ENCODE results near the gene MAN2B1. TPM values are rescaled to one million over a fixed set of nuclear protein-coding genes. Genes with fewer than 3 reads are reported as not detected.
A peak's percentile ranks its signal among the peaks of the same experiment; 100 is the strongest.

Gene MAN2B1
- total and polyA plus RNA-seq, 2 of the 13 experiments (the other 11 are each of a cell fraction or from before 2014, with no cell fraction given) = 23.6 to 23.8 TPM

DNA sequence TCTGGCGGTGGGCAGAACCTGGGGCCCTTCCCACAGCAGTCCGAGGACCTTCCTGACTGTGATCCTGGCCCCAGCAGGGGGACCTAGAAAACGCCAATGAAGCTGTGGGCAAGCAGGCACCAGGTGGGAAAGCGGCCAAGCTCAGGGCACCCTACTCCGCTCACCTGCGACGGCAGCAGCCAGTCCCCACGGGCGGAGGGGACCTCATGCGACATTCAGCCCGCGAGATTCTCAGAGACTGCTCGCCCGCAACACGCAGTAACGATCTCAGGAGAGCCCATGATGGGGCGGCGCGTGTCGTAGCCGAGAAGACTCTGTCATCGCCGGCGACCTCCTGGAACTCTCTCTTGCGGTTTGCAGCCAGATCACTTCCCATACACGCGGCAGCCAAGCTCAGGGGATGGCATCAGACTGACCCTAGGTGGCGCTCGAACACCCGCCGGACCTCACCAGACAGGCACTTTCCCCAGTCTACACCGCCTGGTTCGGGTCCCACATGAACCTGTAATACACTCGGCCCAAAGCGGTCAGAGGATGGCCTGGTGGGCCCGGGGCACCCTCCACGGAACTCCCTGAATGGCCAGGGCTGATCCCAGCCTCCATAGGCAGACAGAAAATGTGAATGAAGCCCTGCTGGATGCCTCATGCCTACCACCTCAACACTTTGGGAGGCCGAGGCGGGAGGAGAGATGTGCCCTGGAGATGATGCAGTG is 26.5 kb downstream of the MAN2B1 start (continued):
- TF ChIP-seq, protein P1, sequence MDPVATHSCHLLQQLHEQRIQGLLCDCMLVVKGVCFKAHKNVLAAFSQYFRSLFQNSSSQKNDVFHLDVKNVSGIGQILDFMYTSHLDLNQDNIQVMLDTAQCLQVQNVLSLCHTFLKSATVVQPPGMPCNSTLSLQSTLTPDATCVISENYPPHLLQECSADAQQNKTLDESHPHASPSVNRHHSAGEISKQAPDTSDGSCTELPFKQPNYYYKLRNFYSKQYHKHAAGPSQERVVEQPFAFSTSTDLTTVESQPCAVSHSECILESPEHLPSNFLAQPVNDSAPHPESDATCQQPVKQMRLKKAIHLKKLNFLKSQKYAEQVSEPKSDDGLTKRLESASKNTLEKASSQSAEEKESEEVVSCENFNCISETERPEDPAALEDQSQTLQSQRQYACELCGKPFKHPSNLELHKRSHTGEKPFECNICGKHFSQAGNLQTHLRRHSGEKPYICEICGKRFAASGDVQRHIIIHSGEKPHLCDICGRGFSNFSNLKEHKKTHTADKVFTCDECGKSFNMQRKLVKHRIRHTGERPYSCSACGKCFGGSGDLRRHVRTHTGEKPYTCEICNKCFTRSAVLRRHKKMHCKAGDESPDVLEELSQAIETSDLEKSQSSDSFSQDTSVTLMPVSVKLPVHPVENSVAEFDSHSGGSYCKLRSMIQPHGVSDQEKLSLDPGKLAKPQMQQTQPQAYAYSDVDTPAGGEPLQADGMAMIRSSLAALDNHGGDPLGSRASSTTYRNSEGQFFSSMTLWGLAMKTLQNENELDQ (CRISPR knock-in tag; IDR thresholded peaks at IDR 0.05; ENCODE audit: borderline replicate concordance) = peak; percentile 72; the same call in 1 of the 2 replicates
- TF ChIP-seq, protein P2, sequence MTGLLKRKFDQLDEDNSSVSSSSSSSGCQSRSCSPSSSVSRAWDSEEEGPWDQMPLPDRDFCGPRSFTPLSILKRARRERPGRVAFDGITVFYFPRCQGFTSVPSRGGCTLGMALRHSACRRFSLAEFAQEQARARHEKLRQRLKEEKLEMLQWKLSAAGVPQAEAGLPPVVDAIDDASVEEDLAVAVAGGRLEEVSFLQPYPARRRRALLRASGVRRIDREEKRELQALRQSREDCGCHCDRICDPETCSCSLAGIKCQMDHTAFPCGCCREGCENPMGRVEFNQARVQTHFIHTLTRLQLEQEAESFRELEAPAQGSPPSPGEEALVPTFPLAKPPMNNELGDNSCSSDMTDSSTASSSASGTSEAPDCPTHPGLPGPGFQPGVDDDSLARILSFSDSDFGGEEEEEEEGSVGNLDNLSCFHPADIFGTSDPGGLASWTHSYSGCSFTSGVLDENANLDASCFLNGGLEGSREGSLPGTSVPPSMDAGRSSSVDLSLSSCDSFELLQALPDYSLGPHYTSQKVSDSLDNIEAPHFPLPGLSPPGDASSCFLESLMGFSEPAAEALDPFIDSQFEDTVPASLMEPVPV (CRISPR knock-in tag; IDR thresholded peaks at IDR 0.05) = no peak
- no peak for TF ChIP-seq SPEN (CRISPR knock-in tag; IDR thresholded peaks at IDR 0.05; ENCODE audit: low read depth)
- TF ChIP-seq TP53 (CRISPR knock-in tag; conservative IDR thresholded peaks at IDR 0.05) = no peak
- TF ChIP-seq ZNF775 (CRISPR knock-in tag; IDR thresholded peaks at IDR 0.05; ENCODE audit: borderline replicate concordance) = no peak
- TF ChIP-seq SRSF4 (IDR thresholded peaks at IDR 0.05; ENCODE audit: low read depth, low read length, poor library complexity, severe bottlenecking) = no peak
- TF ChIP-seq SRF (IDR thresholded peaks at IDR 0.05; ENCODE audit: low read depth, low read length) = no peak
- TF ChIP-seq ZNF557 (CRISPR knock-in tag; IDR thresholded peaks at IDR 0.05) = no peak
- TF ChIP-seq TAF15 (IDR thresholded peaks at IDR 0.05; ENCODE audit: low read depth, low read length, poor library complexity, severe bottlenecking) = no peak
- no peak for TF ChIP-seq ZNF224 (CRISPR knock-in tag; IDR thresholded peaks at IDR 0.05)
- TF ChIP-seq HOXA5 (CRISPR knock-in tag; IDR thresholded peaks at IDR 0.05) = no peak; the same call in 1 of the 2 replicates
- TF ChIP-seq, protein P3, sequence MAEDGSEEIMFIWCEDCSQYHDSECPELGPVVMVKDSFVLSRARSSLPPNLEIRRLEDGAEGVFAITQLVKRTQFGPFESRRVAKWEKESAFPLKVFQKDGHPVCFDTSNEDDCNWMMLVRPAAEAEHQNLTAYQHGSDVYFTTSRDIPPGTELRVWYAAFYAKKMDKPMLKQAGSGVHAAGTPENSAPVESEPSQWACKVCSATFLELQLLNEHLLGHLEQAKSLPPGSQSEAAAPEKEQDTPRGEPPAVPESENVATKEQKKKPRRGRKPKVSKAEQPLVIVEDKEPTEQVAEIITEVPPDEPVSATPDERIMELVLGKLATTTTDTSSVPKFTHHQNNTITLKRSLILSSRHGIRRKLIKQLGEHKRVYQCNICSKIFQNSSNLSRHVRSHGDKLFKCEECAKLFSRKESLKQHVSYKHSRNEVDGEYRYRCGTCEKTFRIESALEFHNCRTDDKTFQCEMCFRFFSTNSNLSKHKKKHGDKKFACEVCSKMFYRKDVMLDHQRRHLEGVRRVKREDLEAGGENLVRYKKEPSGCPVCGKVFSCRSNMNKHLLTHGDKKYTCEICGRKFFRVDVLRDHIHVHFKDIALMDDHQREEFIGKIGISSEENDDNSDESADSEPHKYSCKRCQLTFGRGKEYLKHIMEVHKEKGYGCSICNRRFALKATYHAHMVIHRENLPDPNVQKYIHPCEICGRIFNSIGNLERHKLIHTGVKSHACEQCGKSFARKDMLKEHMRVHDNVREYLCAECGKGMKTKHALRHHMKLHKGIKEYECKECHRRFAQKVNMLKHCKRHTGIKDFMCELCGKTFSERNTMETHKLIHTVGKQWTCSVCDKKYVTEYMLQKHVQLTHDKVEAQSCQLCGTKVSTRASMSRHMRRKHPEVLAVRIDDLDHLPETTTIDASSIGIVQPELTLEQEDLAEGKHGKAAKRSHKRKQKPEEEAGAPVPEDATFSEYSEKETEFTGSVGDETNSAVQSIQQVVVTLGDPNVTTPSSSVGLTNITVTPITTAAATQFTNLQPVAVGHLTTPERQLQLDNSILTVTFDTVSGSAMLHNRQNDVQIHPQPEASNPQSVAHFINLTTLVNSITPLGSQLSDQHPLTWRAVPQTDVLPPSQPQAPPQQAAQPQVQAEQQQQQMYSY (CRISPR knock-in tag; IDR thresholded peaks at IDR 0.05) = no peak
- no peak for TF ChIP-seq ZSCAN31 (CRISPR knock-in tag; IDR thresholded peaks at IDR 0.05; ENCODE audit: low read depth)
- TF ChIP-seq, protein P4, sequence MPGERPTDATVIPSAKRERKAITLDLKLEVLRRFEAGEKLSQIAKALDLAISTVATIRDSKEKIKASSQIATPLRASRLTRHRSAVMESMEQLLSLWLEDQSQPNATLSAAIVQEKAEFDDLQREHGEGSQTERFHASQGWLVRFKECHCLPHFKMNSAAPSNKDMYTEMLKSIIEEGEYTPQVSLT (CRISPR knock-in tag; IDR thresholded peaks at IDR 0.05; ENCODE audit: borderline replicate concordance, low read depth) = no peak
- TF ChIP-seq NRL (CRISPR knock-in tag; IDR thresholded peaks at IDR 0.05; ENCODE audit: borderline replicate concordance) = peak; percentile 50; the same call in 1 of the 2 replicates
- TF ChIP-seq ZNF607 (CRISPR knock-in tag; IDR thresholded peaks at IDR 0.05; ENCODE audit: borderline replicate concordance) = no peak
- TF ChIP-seq ZMYM4 (CRISPR knock-in tag; IDR thresholded peaks at IDR 0.05) = no peak
- TF ChIP-seq ZNF3 (CRISPR knock-in tag; IDR thresholded peaks at IDR 0.05) = no peak
- no peak for TF ChIP-seq ZNF749 (CRISPR knock-in tag; IDR thresholded peaks at IDR 0.05; ENCODE audit: borderline replicate concordance)
- 0 out of 2 replicates have a peak, but pooled peaks have one; percentile 6 for TF ChIP-seq ZBTB7A (CRISPR knock-in tag; IDR thresholded peaks at IDR 0.05)
- TF ChIP-seq NFIB (CRISPR knock-in tag; IDR thresholded peaks at IDR 0.05; ENCODE audit: borderline replicate concordance) = no peak
- no peak for TF ChIP-seq ONECUT2 (CRISPR knock-in tag; IDR thresholded peaks at IDR 0.05)

Data from HepG2 (cell line).